Measurements from ENCODE around the gene NKX6-1.

Gene NKX6-1

GRCh38 chr4:84502333-84502954, 3.4 kb upstream of the NKX6-1 start:
- Histone ChIP-seq H3K27ac (replicated peaks; ENCODE audit: low read length) (no peak overlapping the region), H3K36me3 (replicated peaks in 1 of 2; ENCODE audit: control insufficient read depth in 2 of 2, insufficient read depth in 2 of 2, low read length in 2 of 2) (no peaks in the 10 kb centered on the region), H3K4me2 (ENCODE audit: insufficient read depth, low read length, poor library complexity, severe bottlenecking) (no peak overlapping the region), H2BK15ac (ENCODE audit: low read length) (no peak overlapping the region), H3K79me1 (ENCODE audit: low read depth, low read length) (no peaks in the 10 kb centered on the region), H3K23ac (ENCODE audit: low read depth, low read length, poor library complexity) (no peak overlapping the region), H3K9me3 (replicated peaks in 1 of 2; ENCODE audit: control insufficient read depth in 2 of 2, insufficient read depth in 1 of 2, low read depth in 1 of 2, low read length in 2 of 2) (peaks cover 0 to 8% of the 10 kb centered on the region in 2 donors), H2BK5ac (ENCODE audit: low read length) (no peak overlapping the region), H2AFZ (ENCODE audit: low read length) (peak overlapping the region; percentile 26), H3K27me3 (ENCODE audit: control insufficient read depth in 3 of 3, insufficient read depth in 3 of 3, low read depth in 1 of 3, low read length in 3 of 3) (peaks cover 32 to 67% (median 60%) of the 10 kb centered on the region in 3 experiments), H3K4me3 (ENCODE audit: low read length in 2 of 2) (no peak overlapping the region), H2BK120ac (ENCODE audit: low read depth, low read length) (no peak overlapping the region), H3K9ac (ENCODE audit: low read depth, low read length, poor library complexity) (no peak overlapping the region), H4K8ac (ENCODE audit: low read depth, low read length) (no peak overlapping the region), H3K4me1 (ENCODE audit: control insufficient read depth in 2 of 2, insufficient read depth in 1 of 2, low read depth in 1 of 2, low read length in 2 of 2) (peaks cover 0 to 1% of the 10 kb centered on the region in 2 donors), H3K18ac (ENCODE audit: low read length) (no peak overlapping the region), H2BK12ac (ENCODE audit: low read length) (no peak overlapping the region), H3K4ac (ENCODE audit: low read length) (no peak overlapping the region), H3K14ac (ENCODE audit: low read length) (no peak overlapping the region), H2AK5ac (ENCODE audit: low read depth, low read length) (no peak overlapping the region), H4K91ac (ENCODE audit: low read depth, low read length, poor library complexity) (no peak overlapping the region)
- WGBS, 2 donors (ENCODE audit: extremely low coverage in 2 of 2, insufficient read length in 2 of 2, insufficient replicate concordance in 1 of 2): no CpG with 5 or more reads among the region's 14 CpGs
- DNase-seq (ENCODE audit: low spot score): no peak

DNA sequence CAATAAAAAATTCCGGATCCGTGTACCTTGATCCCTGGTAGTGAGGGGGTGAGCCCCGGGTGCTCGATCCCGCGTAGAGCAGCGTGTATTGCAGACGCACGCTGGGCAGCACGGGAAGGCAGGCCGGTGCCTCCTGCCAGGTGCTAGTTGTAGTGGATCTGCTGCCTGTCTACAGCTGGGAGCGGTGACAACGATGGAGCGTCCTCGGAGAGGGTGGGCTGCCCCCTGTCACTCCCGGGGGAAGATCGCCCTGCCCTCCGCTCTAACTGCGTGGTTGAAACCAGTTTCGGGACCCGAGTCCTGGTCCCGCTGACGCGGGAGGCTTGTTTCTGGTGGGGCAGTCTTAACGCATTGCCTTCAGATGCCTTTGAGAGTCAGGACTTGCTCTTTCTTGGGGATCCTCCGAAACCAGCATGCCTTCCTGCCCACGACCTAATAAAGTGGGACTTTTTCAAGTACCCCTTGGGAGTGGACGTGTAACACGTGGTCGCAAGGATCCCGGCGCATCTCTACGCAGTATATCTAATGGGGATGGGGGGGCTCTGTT, 2.7 kb upstream of the NKX6-1 start:
- H3K4ac ChIP-seq (ENCODE audit: low read length): no peak overlapping the region
- peak overlapping the region; percentile 61 for H3K18ac ChIP-seq (ENCODE audit: low read length)
- peak overlapping the region; percentile 24 for H3K9ac ChIP-seq (ENCODE audit: low read depth, low read length, poor library complexity)
- no peak overlapping the region for H4K8ac ChIP-seq (ENCODE audit: low read depth, low read length)
- peak overlapping the region; percentile 25 for H2AFZ ChIP-seq (ENCODE audit: low read length)
- H4K91ac ChIP-seq (ENCODE audit: low read depth, low read length, poor library complexity): no peak overlapping the region
- peaks cover 37 to 71% (median 66%) of the 10 kb centered on the region in 3 experiments for H3K27me3 ChIP-seq (ENCODE audit: control insufficient read depth in 3 of 3, insufficient read depth in 3 of 3, low read depth in 1 of 3, low read length in 3 of 3)
- peak overlapping the region; percentile 85 for H3K23ac ChIP-seq (ENCODE audit: low read depth, low read length, poor library complexity)
- peak overlapping the region; percentile 2 for H2BK15ac ChIP-seq (ENCODE audit: low read length)
- peaks cover 2 to 5% of the 10 kb centered on the region in 2 donors for H3K4me1 ChIP-seq (ENCODE audit: control insufficient read depth in 2 of 2, insufficient read depth in 1 of 2, low read depth in 1 of 2, low read length in 2 of 2)
- H2BK12ac ChIP-seq (ENCODE audit: low read length): no peak overlapping the region
- H3K14ac ChIP-seq (ENCODE audit: low read length): no peak overlapping the region
- peak overlapping the region; percentile 11 for H2AK5ac ChIP-seq (ENCODE audit: low read depth, low read length)
- H2BK5ac ChIP-seq (ENCODE audit: low read length): no peak overlapping the region
- peaks cover 0 to 8% of the 10 kb centered on the region in 2 donors for H3K9me3 ChIP-seq (replicated peaks in 1 of 2; ENCODE audit: control insufficient read depth in 2 of 2, insufficient read depth in 1 of 2, low read depth in 1 of 2, low read length in 2 of 2)
- no peaks in the 10 kb centered on the region for H3K36me3 ChIP-seq (replicated peaks in 1 of 2; ENCODE audit: control insufficient read depth in 2 of 2, insufficient read depth in 2 of 2, low read length in 2 of 2)
- H3K79me1 ChIP-seq (ENCODE audit: low read depth, low read length): peaks cover 2% of the 10 kb centered on the region
- no peak overlapping the region for H3K4me3 ChIP-seq (ENCODE audit: low read length in 2 of 2)
- no peak for DNase-seq (ENCODE audit: low spot score)
- no peak overlapping the region for H3K27ac ChIP-seq (replicated peaks; ENCODE audit: low read length)
- H3K4me2 ChIP-seq (ENCODE audit: insufficient read depth, low read length, poor library complexity, severe bottlenecking): no peak overlapping the region
- no CpG with 5 or more reads among the region's 33 CpGs for WGBS, 2 donors (ENCODE audit: extremely low coverage in 2 of 2, insufficient read length in 2 of 2, insufficient replicate concordance in 1 of 2)
- no peak overlapping the region for H2BK120ac ChIP-seq (ENCODE audit: low read depth, low read length)

- no peak overlapping the region for H3K4me2 ChIP-seq (ENCODE audit: insufficient read depth, low read length, poor library complexity, severe bottlenecking)
- no peak overlapping the region for H3K27ac ChIP-seq (replicated peaks; ENCODE audit: low read length)
- no CpG with 5 or more reads among the region's 10 CpGs for WGBS, 2 donors (ENCODE audit: extremely low coverage in 2 of 2, insufficient read length in 2 of 2, insufficient replicate concordance in 1 of 2)
- H3K18ac ChIP-seq (ENCODE audit: low read length): peak overlapping the region; percentile 23
- H2BK5ac ChIP-seq (ENCODE audit: low read length): no peak overlapping the region
- DNase-seq (ENCODE audit: low spot score): no peak
- no peaks in the 10 kb centered on the region for H3K36me3 ChIP-seq (replicated peaks in 1 of 2; ENCODE audit: control insufficient read depth in 2 of 2, insufficient read depth in 2 of 2, low read length in 2 of 2)
- peaks cover 2% of the 10 kb centered on the region for H3K79me1 ChIP-seq (ENCODE audit: low read depth, low read length)
- H3K4me1 ChIP-seq (ENCODE audit: control insufficient read depth in 2 of 2, insufficient read depth in 1 of 2, low read depth in 1 of 2, low read length in 2 of 2): peaks cover 2 to 10% of the 10 kb centered on the region in 2 donors
- H3K4ac ChIP-seq (ENCODE audit: low read length): no peak overlapping the region
- no peak overlapping the region for H2BK12ac ChIP-seq (ENCODE audit: low read length)
- H4K91ac ChIP-seq (ENCODE audit: low read depth, low read length, poor library complexity): no peak overlapping the region
- peak overlapping the region; percentile 44 for H2AK5ac ChIP-seq (ENCODE audit: low read depth, low read length)
- H3K27me3 ChIP-seq (ENCODE audit: control insufficient read depth in 3 of 3, insufficient read depth in 3 of 3, low read depth in 1 of 3, low read length in 3 of 3): peaks cover 43 to 77% (median 73%) of the 10 kb centered on the region in 3 experiments
- H3K23ac ChIP-seq (ENCODE audit: low read depth, low read length, poor library complexity): peak overlapping the region; percentile 70
- H2BK15ac ChIP-seq (ENCODE audit: low read length): no peak overlapping the region
- no peak overlapping the region for H4K8ac ChIP-seq (ENCODE audit: low read depth, low read length)
- H3K4me3 ChIP-seq (ENCODE audit: low read length in 2 of 2): no peak overlapping the region
- H2BK120ac ChIP-seq (ENCODE audit: low read depth, low read length): no peak overlapping the region
- H3K9ac ChIP-seq (ENCODE audit: low read depth, low read length, poor library complexity): no peak overlapping the region
- H3K14ac ChIP-seq (ENCODE audit: low read length): no peak overlapping the region
- H3K9me3 ChIP-seq (replicated peaks in 1 of 2; ENCODE audit: control insufficient read depth in 2 of 2, insufficient read depth in 1 of 2, low read depth in 1 of 2, low read length in 2 of 2): peaks cover 0 to 8% of the 10 kb centered on the region in 2 donors
- no peak overlapping the region for H2AFZ ChIP-seq (ENCODE audit: low read length)
These were observed 2.1 kb upstream of the NKX6-1 start for GRCh38 chr4:84501202-84501503.

GRCh38 chr4:84500386-84501201, 1.5 kb upstream of the NKX6-1 start:
- Histone ChIP-seq H2BK15ac (ENCODE audit: low read length) (no peak overlapping the region), H4K91ac (ENCODE audit: low read depth, low read length, poor library complexity) (no peak overlapping the region), H3K36me3 (replicated peaks in 1 of 2; ENCODE audit: control insufficient read depth in 2 of 2, insufficient read depth in 2 of 2, low read length in 2 of 2) (no peaks in the 10 kb centered on the region), H3K9me3 (replicated peaks in 1 of 2; ENCODE audit: control insufficient read depth in 2 of 2, insufficient read depth in 1 of 2, low read depth in 1 of 2, low read length in 2 of 2) (peaks cover 0 to 8% of the 10 kb centered on the region in 2 donors), H2AFZ (ENCODE audit: low read length) (no peak overlapping the region), H3K18ac (ENCODE audit: low read length) (peak overlapping the region; percentile 23), H3K4me3 (ENCODE audit: low read length in 2 of 2) (no peak overlapping the region), H3K27me3 (ENCODE audit: control insufficient read depth in 3 of 3, insufficient read depth in 3 of 3, low read depth in 1 of 3, low read length in 3 of 3) (peaks cover 48 to 79% (median 78%) of the 10 kb centered on the region in 3 experiments), H2BK120ac (ENCODE audit: low read depth, low read length) (no peak overlapping the region), H2BK5ac (ENCODE audit: low read length) (no peak overlapping the region), H4K8ac (ENCODE audit: low read depth, low read length) (no peak overlapping the region), H3K4ac (ENCODE audit: low read length) (no peak overlapping the region), H3K23ac (ENCODE audit: low read depth, low read length, poor library complexity) (peak overlapping the region; percentile 70), H3K9ac (ENCODE audit: low read depth, low read length, poor library complexity) (no peak overlapping the region), H2AK5ac (ENCODE audit: low read depth, low read length) (peak overlapping the region; percentile 44), H3K27ac (replicated peaks; ENCODE audit: low read length) (no peak overlapping the region), H3K4me2 (ENCODE audit: insufficient read depth, low read length, poor library complexity, severe bottlenecking) (no peak overlapping the region), H3K4me1 (ENCODE audit: control insufficient read depth in 2 of 2, insufficient read depth in 1 of 2, low read depth in 1 of 2, low read length in 2 of 2) (peaks cover 2 to 13% of the 10 kb centered on the region in 2 donors), H2BK12ac (ENCODE audit: low read length) (no peak overlapping the region), H3K79me1 (ENCODE audit: low read depth, low read length) (peaks cover 2% of the 10 kb centered on the region), H3K14ac (ENCODE audit: low read length) (no peak overlapping the region)
- WGBS, 2 donors (ENCODE audit: extremely low coverage in 2 of 2, insufficient read length in 2 of 2, insufficient replicate concordance in 1 of 2): no CpG with 5 or more reads among the region's 22 CpGs
- DNase-seq (ENCODE audit: low spot score): no peak

Data from neuronal stem cell (in vitro differentiated cells).